ENCODE data around the gene TMEM63B. TPM values are rescaled to one million over a fixed set of nuclear protein-coding genes. Genes with fewer than 3 reads are reported as not detected.

Gene TMEM63B
- total and polyA plus RNA-seq, 9 of the 15 experiments (the other 6 are each of a cell fraction or from before 2014, with no cell fraction given), result 0.14 to 39.4 (median 14.4) TPM

DNA sequence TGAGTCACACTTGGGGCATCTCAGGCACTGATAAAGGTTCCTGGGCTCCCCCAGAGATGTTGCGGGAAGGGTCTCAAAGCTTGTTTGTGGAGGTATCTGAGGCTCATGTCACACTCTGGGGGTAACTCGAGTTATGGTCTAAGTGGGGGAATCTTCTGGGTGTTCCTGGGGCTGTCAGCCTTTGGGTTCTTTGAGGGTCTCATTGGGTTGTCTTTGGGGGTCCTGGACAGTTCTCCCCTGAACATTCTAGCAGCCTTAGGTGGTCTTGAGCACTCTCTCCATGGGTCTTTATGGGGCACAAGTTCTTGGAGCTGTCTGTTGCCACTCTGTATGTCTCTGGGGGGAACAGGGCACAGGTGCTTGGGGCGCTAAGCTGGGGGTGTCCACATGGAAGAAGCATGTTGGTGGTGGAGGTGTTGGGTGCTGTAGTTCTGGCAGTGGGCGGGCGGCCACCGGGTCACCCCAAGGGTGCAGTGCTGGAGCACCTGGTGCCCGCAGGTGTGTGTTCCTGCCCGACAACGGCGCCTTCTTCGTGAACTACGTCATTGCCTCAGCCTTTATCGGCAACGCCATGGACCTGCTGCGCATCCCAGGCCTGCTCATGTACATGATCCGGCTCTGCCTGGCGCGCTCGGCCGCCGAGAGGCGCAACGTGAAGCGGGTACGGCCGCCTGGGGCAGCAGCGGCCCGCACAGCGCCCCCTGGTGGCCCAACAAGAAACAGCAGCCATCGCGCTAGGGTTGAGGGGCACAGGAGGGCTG is 24.2 kb downstream of the TMEM63B start (continued):
- no peak for TF ChIP-seq HMGXB4 (CRISPR knock-in tag; IDR thresholded peaks at IDR 0.05)
- no peak for TF ChIP-seq ZNF436 (CRISPR knock-in tag; IDR thresholded peaks at IDR 0.05)
- TF ChIP-seq, protein P1, sequence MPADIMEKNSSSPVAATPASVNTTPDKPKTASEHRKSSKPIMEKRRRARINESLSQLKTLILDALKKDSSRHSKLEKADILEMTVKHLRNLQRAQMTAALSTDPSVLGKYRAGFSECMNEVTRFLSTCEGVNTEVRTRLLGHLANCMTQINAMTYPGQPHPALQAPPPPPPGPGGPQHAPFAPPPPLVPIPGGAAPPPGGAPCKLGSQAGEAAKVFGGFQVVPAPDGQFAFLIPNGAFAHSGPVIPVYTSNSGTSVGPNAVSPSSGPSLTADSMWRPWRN (IDR thresholded peaks at IDR 0.05; ENCODE audit: low read depth), result no peak
- peak; percentile 72; the same call in 1 of the 2 replicates for TF ChIP-seq MYNN (IDR thresholded peaks at IDR 0.05)
- TF ChIP-seq MYNN (CRISPR knock-in tag; IDR thresholded peaks at IDR 0.05), result no peak
- peak; percentile 58 for TF ChIP-seq ZFP36 (IDR thresholded peaks at IDR 0.05; ENCODE audit: low read depth, low read length, partially characterized antibody)
- peak; percentile 35 to 51; a peak in 1 of 4 replicates for TF ChIP-seq SIN3A (IDR thresholded peaks at IDR 0.05; ENCODE audit: borderline replicate concordance in 2 of 2, control insufficient read depth in 1 of 2, low read depth in 2 of 2, low read length in 2 of 2)
- TF ChIP-seq CBX3 (IDR thresholded peaks at IDR 0.05; ENCODE audit: borderline replicate concordance in 1 of 2, low read length in 2 of 2), result peak in 1 of 2 experiments; percentile 81; a peak in 1 of 3 replicates
- TF ChIP-seq TARDBP (IDR thresholded peaks at IDR 0.05), result peak; percentile 58; the same call in 1 of the 2 replicates
- TF ChIP-seq, protein P2, sequence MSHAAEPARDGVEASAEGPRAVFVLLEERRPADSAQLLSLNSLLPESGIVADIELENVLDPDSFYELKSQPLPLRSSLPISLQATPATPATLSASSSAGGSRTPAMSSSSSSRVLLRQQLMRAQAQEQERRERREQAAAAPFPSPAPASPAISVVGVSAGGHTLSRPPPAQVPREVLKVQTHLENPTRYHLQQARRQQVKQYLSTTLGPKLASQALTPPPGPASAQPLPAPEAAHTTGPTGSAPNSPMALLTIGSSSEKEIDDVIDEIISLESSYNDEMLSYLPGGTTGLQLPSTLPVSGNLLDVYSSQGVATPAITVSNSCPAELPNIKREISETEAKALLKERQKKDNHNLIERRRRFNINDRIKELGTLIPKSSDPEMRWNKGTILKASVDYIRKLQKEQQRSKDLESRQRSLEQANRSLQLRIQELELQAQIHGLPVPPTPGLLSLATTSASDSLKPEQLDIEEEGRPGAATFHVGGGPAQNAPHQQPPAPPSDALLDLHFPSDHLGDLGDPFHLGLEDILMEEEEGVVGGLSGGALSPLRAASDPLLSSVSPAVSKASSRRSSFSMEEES (CRISPR knock-in tag; IDR thresholded peaks at IDR 0.05), result no peak
- no peak for TF ChIP-seq GMEB1 (CRISPR knock-in tag; IDR thresholded peaks at IDR 0.05)
- peak in 1 of 2 experiments; percentile 89; a peak in 2 of 4 replicates for TF ChIP-seq NONO (IDR thresholded peaks at IDR 0.05; ENCODE audit: low read depth in 2 of 2, low read length in 1 of 2)
- no peak for TF ChIP-seq ZNF77 (CRISPR knock-in tag; IDR thresholded peaks at IDR 0.05)
- TF ChIP-seq LEF1 (IDR thresholded peaks at IDR 0.05), result no peak
- TF ChIP-seq ZBTB11 (CRISPR knock-in tag; IDR thresholded peaks at IDR 0.05), result no peak
- TF ChIP-seq HMGN3 (IDR thresholded peaks at IDR 0.05; ENCODE audit: borderline replicate concordance, extremely low read depth, insufficient read length, low read depth, low read length), result peak; percentile 86
- TF ChIP-seq EWSR1 (IDR thresholded peaks at IDR 0.05; ENCODE audit: borderline replicate concordance, low read depth, partially characterized antibody), result no peak
